ENCODE measurements around the gene FSTL4. TPM values are rescaled to one million over a fixed set of nuclear protein-coding genes. Genes with fewer than 3 reads are reported as not detected.
A peak's percentile ranks its signal among the peaks of the same experiment; 100 is the strongest.

FSTL4 gene
- total RNA-seq, 2 donors from 2014 or later, result 4.5 to 10.1 TPM

DNA sequence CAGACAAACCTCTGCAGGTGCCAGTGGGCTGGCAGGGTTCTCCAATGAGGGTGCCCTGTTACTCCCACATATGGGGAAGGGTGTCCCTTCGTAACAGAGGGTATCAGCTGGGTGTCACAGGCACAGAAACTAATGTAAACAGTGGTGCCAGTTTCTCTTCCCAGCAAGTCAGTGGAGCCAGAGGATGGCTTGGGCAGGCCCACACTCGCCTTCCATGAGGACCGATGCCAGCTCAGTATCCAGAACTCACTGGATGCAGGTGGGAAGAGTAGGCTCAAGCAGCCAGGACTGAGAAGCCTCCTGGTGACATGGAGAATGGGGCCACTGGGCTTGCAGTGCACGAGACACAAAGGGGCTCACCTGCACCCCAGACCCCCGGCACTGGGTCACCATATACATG, 30.4 kb downstream of the FSTL4 start:
- H3K4me3 ChIP-seq, result no peak overlapping the region
- no peaks in the 10 kb centered on the region for H3K36me3 ChIP-seq
- H3K27ac ChIP-seq, result no peak overlapping the region
- 76% methylated on average over 5 of the region's 5 CpGs for WGBS
- peak; percentile 20 for DNase-seq (ENCODE audit: low spot score)
- intact Hi-C loops (cut with DNase I), result no loop called here
- H3K4me1 ChIP-seq (replicated peaks), result no peaks in the 10 kb centered on the region
- no peaks in the 10 kb centered on the region for H3K9me3 ChIP-seq
- TF ChIP-seq POLR2AphosphoS5 (IDR thresholded peaks at IDR 0.05), result no peak
- TF ChIP-seq, protein P1, sequence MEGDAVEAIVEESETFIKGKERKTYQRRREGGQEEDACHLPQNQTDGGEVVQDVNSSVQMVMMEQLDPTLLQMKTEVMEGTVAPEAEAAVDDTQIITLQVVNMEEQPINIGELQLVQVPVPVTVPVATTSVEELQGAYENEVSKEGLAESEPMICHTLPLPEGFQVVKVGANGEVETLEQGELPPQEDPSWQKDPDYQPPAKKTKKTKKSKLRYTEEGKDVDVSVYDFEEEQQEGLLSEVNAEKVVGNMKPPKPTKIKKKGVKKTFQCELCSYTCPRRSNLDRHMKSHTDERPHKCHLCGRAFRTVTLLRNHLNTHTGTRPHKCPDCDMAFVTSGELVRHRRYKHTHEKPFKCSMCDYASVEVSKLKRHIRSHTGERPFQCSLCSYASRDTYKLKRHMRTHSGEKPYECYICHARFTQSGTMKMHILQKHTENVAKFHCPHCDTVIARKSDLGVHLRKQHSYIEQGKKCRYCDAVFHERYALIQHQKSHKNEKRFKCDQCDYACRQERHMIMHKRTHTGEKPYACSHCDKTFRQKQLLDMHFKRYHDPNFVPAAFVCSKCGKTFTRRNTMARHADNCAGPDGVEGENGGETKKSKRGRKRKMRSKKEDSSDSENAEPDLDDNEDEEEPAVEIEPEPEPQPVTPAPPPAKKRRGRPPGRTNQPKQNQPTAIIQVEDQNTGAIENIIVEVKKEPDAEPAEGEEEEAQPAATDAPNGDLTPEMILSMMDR (IDR thresholded peaks at IDR 0.05), result no peak
- no peak for TF ChIP-seq POLR2A (IDR thresholded peaks at IDR 0.05)
- no peaks in the 10 kb centered on the region for H3K27me3 ChIP-seq (replicated peaks; ENCODE audit: insufficient read depth)

DNA sequence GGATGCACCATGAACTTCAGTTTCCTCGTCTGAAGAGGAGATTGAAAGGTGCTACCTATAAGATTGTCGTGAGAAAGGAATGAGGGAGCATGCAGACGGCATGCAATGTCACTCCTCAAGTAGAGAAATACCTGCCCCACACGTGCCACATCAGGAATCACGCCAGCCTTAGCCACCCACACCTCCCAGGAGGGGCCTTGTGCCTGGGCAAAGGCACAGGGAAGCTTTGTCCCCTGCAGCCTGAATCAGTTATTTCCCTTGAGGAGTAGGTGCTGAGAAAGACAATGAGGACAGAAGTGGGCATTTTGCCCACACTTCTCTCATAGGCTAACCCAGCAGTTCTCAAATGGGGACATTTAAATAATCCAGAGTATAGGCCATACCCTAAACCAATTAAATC, 31.0 kb downstream of the FSTL4 start:
- TF ChIP-seq POLR2A (IDR thresholded peaks at IDR 0.05) (no peak), POLR2AphosphoS5 (IDR thresholded peaks at IDR 0.05) (no peak)
- TF ChIP-seq, protein P1 (IDR thresholded peaks at IDR 0.05), result no peak
- Histone ChIP-seq H3K4me1 (replicated peaks) (no peaks in the 10 kb centered on the region), H3K27me3 (replicated peaks; ENCODE audit: insufficient read depth) (no peaks in the 10 kb centered on the region), H3K9me3 (no peaks in the 10 kb centered on the region), H3K27ac (no peak overlapping the region), H3K36me3 (no peaks in the 10 kb centered on the region), H3K4me3 (no peak overlapping the region)
- intact Hi-C loops (cut with DNase I), result no loop called here
- 73% methylated on average over 5 of the region's 5 CpGs for WGBS
- DNase-seq (ENCODE audit: low spot score), result no peak

DNA sequence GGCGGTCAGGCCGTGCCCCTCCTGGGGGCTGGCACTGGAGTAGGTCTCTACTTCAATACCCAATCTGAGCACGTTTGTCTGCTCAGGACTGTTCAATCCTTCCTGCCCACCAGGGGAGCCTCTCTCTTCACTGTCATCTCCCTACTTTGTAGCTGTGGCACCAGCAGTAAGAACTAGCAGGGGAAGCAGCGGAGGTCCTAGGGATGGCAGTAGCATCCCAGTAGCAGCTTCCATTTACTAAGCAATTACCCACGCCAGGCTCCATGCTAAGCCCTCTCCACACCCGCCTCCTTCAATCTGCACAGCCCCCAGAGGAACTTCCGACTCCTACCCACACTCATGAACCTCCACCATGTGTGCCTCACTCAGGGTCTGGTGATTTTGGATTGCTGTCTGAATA, 31.7 kb downstream of the FSTL4 start:
- no peak for TF ChIP-seq POLR2AphosphoS5 (IDR thresholded peaks at IDR 0.05)
- TF ChIP-seq POLR2A (IDR thresholded peaks at IDR 0.05), result no peak
- TF ChIP-seq, protein P1 (IDR thresholded peaks at IDR 0.05), result no peak
- DNase-seq (ENCODE audit: low spot score), result no peak
- no peak overlapping the region for H3K27ac ChIP-seq
- H3K4me1 ChIP-seq (replicated peaks), result no peaks in the 10 kb centered on the region
- no peaks in the 10 kb centered on the region for H3K9me3 ChIP-seq
- no peaks in the 10 kb centered on the region for H3K36me3 ChIP-seq
- WGBS, result 86% methylated on average over 7 of the region's 7 CpGs
- H3K4me3 ChIP-seq, result no peak overlapping the region
- no peaks in the 10 kb centered on the region for H3K27me3 ChIP-seq (replicated peaks; ENCODE audit: insufficient read depth)
- intact Hi-C loops (cut with DNase I), result no loop called here

DNA sequence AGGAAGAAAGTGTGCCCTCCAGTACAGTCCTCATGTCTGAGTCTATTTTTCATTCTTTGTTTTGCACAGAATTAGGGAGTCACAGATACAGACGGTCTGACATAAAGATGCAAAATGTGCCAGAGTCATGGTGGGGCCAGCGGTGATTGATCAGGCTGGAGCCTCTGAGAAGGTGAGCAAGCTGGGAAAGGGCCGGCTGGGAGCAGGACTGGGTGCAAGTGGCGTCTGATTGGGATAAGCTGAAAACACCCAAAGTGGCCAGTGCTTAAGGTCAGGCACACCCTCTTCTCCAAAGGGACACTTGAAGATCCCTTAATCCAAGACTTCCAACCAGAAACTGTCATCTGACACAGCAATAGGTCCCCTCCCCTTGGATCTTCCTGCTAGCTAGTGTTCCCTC, 32.6 kb downstream of the FSTL4 start:
- WGBS, result 86% methylated on average over 4 of the region's 4 CpGs
- intact Hi-C loops (cut with DNase I), result no loop called here

DNA sequence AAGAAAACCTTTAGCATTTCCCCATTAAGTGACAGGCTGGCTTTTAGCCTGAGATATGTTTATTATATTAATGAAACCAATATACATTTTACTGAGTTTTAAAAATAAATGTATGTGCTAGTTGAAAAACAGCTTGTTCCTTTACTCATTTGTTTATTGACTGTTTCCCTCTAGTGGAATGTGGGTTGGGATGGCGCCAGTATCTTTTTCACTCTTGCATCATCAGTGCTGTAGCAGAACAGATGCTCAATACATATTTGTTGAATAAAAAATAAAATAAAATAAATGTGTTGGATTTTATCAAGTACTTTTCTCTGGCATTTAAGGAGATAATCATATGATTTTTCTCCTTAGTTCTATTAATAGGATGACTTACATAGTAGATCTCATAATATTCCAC, 43.0 kb downstream of the FSTL4 start:
- H3K4me1 ChIP-seq (replicated peaks), result no peaks in the 10 kb centered on the region
- no peak for TF ChIP-seq POLR2AphosphoS5 (IDR thresholded peaks at IDR 0.05)
- TF ChIP-seq, protein P1 (IDR thresholded peaks at IDR 0.05), result no peak
- no peak for TF ChIP-seq POLR2A (IDR thresholded peaks at IDR 0.05)
- 73% methylated on average over 1 of the region's 1 CpG for WGBS
- H3K27ac ChIP-seq, result no peak overlapping the region
- H3K36me3 ChIP-seq, result no peaks in the 10 kb centered on the region
- DNase-seq (ENCODE audit: low spot score), result peak; percentile 21
- H3K4me3 ChIP-seq, result no peak overlapping the region
- no peaks in the 10 kb centered on the region for H3K27me3 ChIP-seq (replicated peaks; ENCODE audit: insufficient read depth)
- intact Hi-C loops (cut with DNase I), result no loop called here
- no peaks in the 10 kb centered on the region for H3K9me3 ChIP-seq

More for the DNA sequence above, 32.6 kb downstream of the FSTL4 start:
- H3K27me3 ChIP-seq (replicated peaks; ENCODE audit: insufficient read depth), result no peaks in the 10 kb centered on the region
- H3K27ac ChIP-seq, result no peak overlapping the region
- no peaks in the 10 kb centered on the region for H3K4me1 ChIP-seq (replicated peaks)
- no peak overlapping the region for H3K4me3 ChIP-seq
- TF ChIP-seq POLR2AphosphoS5 (IDR thresholded peaks at IDR 0.05) (no peak), POLR2A (IDR thresholded peaks at IDR 0.05) (no peak)
- TF ChIP-seq, protein P1 (IDR thresholded peaks at IDR 0.05), result no peak
- H3K36me3 ChIP-seq, result no peaks in the 10 kb centered on the region
- no peak for DNase-seq (ENCODE audit: low spot score)
- H3K9me3 ChIP-seq, result no peaks in the 10 kb centered on the region

All from prostate gland (tissue), 2 donors.